Esophagus muscularis mucosa (tissue), 4 donors: ENCODE data around the gene TFPI.

Experiments used
- EP300 ChIP-seq: sonication (generic); formaldehyde crosslinking; IDR thresholded peaks from one replicate; pipeline ENCODE4 v1.6.1; 2017; ENCODE audit warnings: antibody characterized with exemption
- POLR2A ChIP-seq: fragments of 450-650 bp; IDR thresholded peaks from one replicate; pipeline ENCODE4 v1.6.1; 2017; ENCODE audit warnings: antibody characterized with exemption, moderate library complexity, mild to moderate bottlenecking, low read depth
- POLR2AphosphoS5 ChIP-seq, 2 donors: sonication (generic); formaldehyde crosslinking; IDR thresholded peaks; one replicate each; pipeline ENCODE4 v1.6.1; 2017; ENCODE audit warnings: antibody characterized with exemption in 2 of 2
- TF ChIP-seq, protein P1 (sequence below), 3 experiments: fragments of 200-600 bp in 2 of 3; fragments of 450-650 bp in 1 of 3; sonication (generic) in 2 of 3; IDR thresholded peaks; one replicate each; pipeline ENCODE4 v1.5.1; 2017 to 2019; ENCODE audit warnings: antibody characterized with exemption in 3 of 3, mild to moderate bottlenecking in 2 of 3, moderate library complexity in 1 of 3

DNA sequence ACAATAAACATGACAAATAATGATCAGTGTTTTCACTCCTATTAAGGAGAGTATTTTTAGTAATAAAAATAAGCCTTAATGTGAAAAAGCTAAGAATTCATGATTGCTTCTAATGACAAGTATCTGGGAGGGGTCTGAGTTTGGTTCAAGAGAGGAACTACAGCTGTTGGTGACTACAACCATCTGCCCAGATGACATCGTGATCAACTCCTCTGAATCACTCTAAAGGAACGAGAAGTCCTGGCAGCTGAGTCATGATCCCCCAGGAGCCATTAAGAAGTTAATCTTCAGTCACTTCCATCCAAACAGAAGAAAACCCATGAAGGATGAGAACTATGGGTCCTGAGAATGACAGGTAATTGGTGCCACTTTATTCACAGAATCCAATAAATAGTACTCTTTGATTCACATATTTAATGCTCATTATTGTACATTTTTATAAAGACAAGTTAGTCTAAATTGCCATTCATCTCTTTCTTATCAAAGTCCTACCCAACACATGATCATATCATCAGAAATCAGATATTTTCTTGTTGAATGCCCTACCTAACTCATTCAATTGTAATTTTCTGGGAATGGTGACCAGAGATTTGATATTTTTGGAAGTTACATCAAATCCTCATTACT is 6.8 kb downstream of the TFPI start:
- TF ChIP-seq, protein P1, sequence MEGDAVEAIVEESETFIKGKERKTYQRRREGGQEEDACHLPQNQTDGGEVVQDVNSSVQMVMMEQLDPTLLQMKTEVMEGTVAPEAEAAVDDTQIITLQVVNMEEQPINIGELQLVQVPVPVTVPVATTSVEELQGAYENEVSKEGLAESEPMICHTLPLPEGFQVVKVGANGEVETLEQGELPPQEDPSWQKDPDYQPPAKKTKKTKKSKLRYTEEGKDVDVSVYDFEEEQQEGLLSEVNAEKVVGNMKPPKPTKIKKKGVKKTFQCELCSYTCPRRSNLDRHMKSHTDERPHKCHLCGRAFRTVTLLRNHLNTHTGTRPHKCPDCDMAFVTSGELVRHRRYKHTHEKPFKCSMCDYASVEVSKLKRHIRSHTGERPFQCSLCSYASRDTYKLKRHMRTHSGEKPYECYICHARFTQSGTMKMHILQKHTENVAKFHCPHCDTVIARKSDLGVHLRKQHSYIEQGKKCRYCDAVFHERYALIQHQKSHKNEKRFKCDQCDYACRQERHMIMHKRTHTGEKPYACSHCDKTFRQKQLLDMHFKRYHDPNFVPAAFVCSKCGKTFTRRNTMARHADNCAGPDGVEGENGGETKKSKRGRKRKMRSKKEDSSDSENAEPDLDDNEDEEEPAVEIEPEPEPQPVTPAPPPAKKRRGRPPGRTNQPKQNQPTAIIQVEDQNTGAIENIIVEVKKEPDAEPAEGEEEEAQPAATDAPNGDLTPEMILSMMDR (IDR thresholded peaks at IDR 0.05), result no peak
- TF ChIP-seq EP300 (no peak), POLR2A (no peak), POLR2AphosphoS5 (IDR thresholded peaks at IDR 0.05) (peak; percentile 57 to 60)
